ENCODE measurements around the gene HOXB6. TPM values are rescaled to one million over a fixed set of nuclear protein-coding genes. Genes with fewer than 3 reads are reported as not detected.

The HOXB6 gene
- total RNA-seq, 2 experiments from 2014 or later: not detected

- ATAC-seq (no peak), DNase-seq (no peak)
- ChIA-PET POLR2A (interaction anchor here (1.1 kb wide), 1 partner anchor 20 kb away, joined by 3 read pairs; no protein-coding TSS in a partner anchor), CTCF (interaction anchor here (1.1 to 1.8 kb wide), 2 partner anchors 26 to 231 kb away, joined by 4 to 7 read pairs; no protein-coding TSS in a partner anchor)
- H3K27ac Mint-ChIP-seq: no peak overlapping the region
- intact Hi-C loops (cut with micrococcal nuclease): no loop called here
- peaks cover 5% of the 10 kb centered on the region for H3K27me3 Mint-ChIP-seq
- no peak overlapping the region for H3K4me3 Mint-ChIP-seq
- H3K4me1 Mint-ChIP-seq (ENCODE audit: low read depth): peaks cover 3% of the 10 kb centered on the region
- no peak for TF ChIP-seq CTCF (IDR thresholded peaks at IDR 0.05)
- H3K36me3 Mint-ChIP-seq (ENCODE audit: low read depth): no peaks in the 10 kb centered on the region
- H3K9me3 Mint-ChIP-seq: no peaks in the 10 kb centered on the region
Observed at GRCh38 chr17:48567209-48567608, 37.6 kb downstream of the HOXB6 start.

DNA sequence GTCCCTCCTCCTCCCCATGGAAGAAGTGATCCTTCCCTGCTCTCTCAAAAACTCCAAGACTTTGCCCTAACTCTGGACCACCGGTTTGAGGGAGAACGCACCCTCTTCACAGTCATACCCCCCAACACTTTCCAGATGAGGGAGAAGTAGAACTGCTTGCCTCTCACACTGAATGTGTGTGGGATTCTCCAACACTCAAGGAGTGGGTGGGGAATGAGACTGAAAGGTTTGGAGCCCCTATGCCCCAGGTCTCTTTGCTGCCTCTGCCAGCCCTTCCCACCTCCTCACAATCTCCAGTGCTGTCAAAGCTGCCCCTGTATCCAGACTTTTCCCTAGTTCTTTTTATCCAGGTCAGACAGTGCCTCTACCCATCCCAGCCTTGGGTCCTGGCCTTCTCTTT, 38.1 kb downstream of the HOXB6 start:
- no peak for ATAC-seq
- no peaks in the 10 kb centered on the region for H3K9me3 Mint-ChIP-seq
- POLR2A ChIA-PET: no interaction called here
- H3K4me1 Mint-ChIP-seq (ENCODE audit: low read depth): peaks cover 5% of the 10 kb centered on the region
- H3K27me3 Mint-ChIP-seq: peaks cover 5% of the 10 kb centered on the region
- DNase-seq: no peak
- no peaks in the 10 kb centered on the region for H3K36me3 Mint-ChIP-seq (ENCODE audit: low read depth)
- H3K27ac Mint-ChIP-seq: no peak overlapping the region
- no peak for TF ChIP-seq CTCF (IDR thresholded peaks at IDR 0.05)
- CTCF ChIA-PET: interaction anchor here (1.1 to 1.8 kb wide), 3 partner anchors 26 to 231 kb away, joined by 4 to 7 read pairs (median 4); no protein-coding TSS in a partner anchor
- no peak overlapping the region for H3K4me3 Mint-ChIP-seq
- intact Hi-C loops (cut with micrococcal nuclease): no loop called here

GRCh38 chr17:48565925-48566710, 38.7 kb downstream of the HOXB6 start:
- no peak for ATAC-seq
- Mint-ChIP-seq H3K4me1 (ENCODE audit: low read depth) (peaks cover 7% of the 10 kb centered on the region), H3K27me3 (peaks cover 5% of the 10 kb centered on the region), H3K4me3 (no peak overlapping the region), H3K9me3 (no peaks in the 10 kb centered on the region), H3K27ac (no peak overlapping the region), H3K36me3 (ENCODE audit: low read depth) (no peaks in the 10 kb centered on the region)
- intact Hi-C loops (cut with micrococcal nuclease): no loop called here
- POLR2A ChIA-PET: interaction anchor here (0.5 kb wide), 1 partner anchor 10 kb away, joined by 3 read pairs; no protein-coding TSS in a partner anchor
- no peak for TF ChIP-seq CTCF (IDR thresholded peaks at IDR 0.05)
- CTCF ChIA-PET: interaction anchor here (1.1 kb wide), 2 partner anchors 27 to 230 kb away, joined by 3 to 4 read pairs; no protein-coding TSS in a partner anchor
- no peak for DNase-seq

DNA sequence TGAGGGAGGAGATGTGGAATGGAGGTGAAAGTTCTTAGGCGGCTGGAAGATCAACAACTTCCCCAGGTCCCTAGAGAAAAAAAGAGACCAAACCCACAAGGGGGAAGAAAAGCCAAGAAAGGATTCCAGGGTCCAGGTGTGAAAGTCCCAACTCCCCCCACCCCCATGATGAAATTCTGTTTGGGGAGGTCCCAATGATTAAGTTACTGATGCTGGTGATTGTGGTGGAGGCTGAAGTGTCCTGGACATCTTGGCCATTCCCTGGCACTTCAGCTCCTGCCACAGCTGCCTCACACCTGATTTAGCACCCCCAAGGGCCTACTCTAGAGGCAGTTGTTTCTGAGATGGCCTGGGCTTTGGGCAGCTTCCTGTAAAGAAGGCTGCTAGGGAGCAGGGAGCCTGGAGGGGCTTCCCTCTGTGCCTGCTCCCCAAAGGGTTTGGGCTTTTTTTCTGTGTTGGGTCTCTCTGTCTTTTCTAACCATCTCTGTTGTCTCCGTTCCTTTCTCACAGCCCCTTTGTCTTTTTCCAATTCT, 39.7 kb downstream of the HOXB6 start:
- ChIA-PET CTCF (no interaction called here), POLR2A (interaction anchor here (1.8 kb wide), 1 partner anchor 21 kb away, joined by 6 read pairs; no protein-coding TSS in a partner anchor)
- Mint-ChIP-seq H3K9me3 (no peaks in the 10 kb centered on the region), H3K27ac (no peak overlapping the region), H3K27me3 (peaks cover 5% of the 10 kb centered on the region), H3K4me3 (no peak overlapping the region), H3K4me1 (ENCODE audit: low read depth) (peaks cover 7% of the 10 kb centered on the region), H3K36me3 (ENCODE audit: low read depth) (no peaks in the 10 kb centered on the region)
- DNase-seq (no peak), ATAC-seq (no peak)
- intact Hi-C loops (cut with micrococcal nuclease): no loop called here
- no peak for TF ChIP-seq CTCF (IDR thresholded peaks at IDR 0.05)

Data from activated CD8-positive, alpha-beta T cell treated with anti-CD3 and anti-CD28 coated beads for 36 hours (primary cell).